HepG2 (cell line): ENCODE results near the gene MOB4.

Experiments
- CBFB ChIP-seq: sonication (generic); formaldehyde crosslinking; IDR thresholded peaks from 2 replicates; pipeline ENCODE4 v1.4.0; 2020; ENCODE audit warnings: missing genetic modification reagents
- CEBPB ChIP-seq: IDR thresholded peaks from 2 replicates; pipeline ENCODE4 v1.6.1; 2011; ENCODE audit warnings: low read depth, low read length, improper control_type of control experiment, borderline replicate concordance
- CREB1 ChIP-seq, 2 experiments: fragments of 450-650 bp in 1 of 2; IDR thresholded peaks; 2 replicates each; pipeline ENCODE4 v1.6.1; 2016 to 2017; ENCODE audit warnings: control low read depth in 1 of 2, mild to moderate bottlenecking in 1 of 2, missing compliant biosample characterization in 1 of 2, missing genetic modification characterization in 1 of 2
- HMGXB4 ChIP-seq, 2 experiments: sonication (generic) in 1 of 2; formaldehyde crosslinking in 1 of 2; IDR thresholded peaks; 2 replicates each; pipeline versions ENCODE4 v1.4.0 to v1.6.1; 2018 to 2020; ENCODE audit warnings: missing genetic modification reagents in 2 of 2, borderline replicate concordance in 1 of 2, low read depth in 1 of 2, mild to moderate bottlenecking in 1 of 2, missing biosample characterization in 1 of 2
- XRCC5 ChIP-seq: fragments of 200-400 bp; formaldehyde crosslinking; optimal IDR thresholded peaks from 2 replicates; pipeline ENCODE3; 2017; ENCODE audit warnings: mild to moderate bottlenecking, low read length
- ZNF431 ChIP-seq: sonication (generic); formaldehyde crosslinking; IDR thresholded peaks from 2 replicates; pipeline ENCODE4 v1.9.0; 2022; ENCODE audit warnings: missing genetic modification reagents, low read depth, mild to moderate bottlenecking, borderline replicate concordance
- TF ChIP-seq, protein P1 (sequence below): sonication (generic); formaldehyde crosslinking; IDR thresholded peaks from 2 replicates; pipeline ENCODE4 v1.4.0; 2020; ENCODE audit warnings: missing genetic modification reagents, borderline replicate concordance
- TF ChIP-seq, protein P2 (sequence below): sonication (generic); formaldehyde crosslinking; IDR thresholded peaks from 2 replicates; pipeline ENCODE4 v1.8.1; 2023; ENCODE audit warnings: mild to moderate bottlenecking, missing genetic modification reagents

GRCh38 chr2:197498937-197499593, 16.8 kb upstream of the MOB4 start:
- TF ChIP-seq, protein P1, sequence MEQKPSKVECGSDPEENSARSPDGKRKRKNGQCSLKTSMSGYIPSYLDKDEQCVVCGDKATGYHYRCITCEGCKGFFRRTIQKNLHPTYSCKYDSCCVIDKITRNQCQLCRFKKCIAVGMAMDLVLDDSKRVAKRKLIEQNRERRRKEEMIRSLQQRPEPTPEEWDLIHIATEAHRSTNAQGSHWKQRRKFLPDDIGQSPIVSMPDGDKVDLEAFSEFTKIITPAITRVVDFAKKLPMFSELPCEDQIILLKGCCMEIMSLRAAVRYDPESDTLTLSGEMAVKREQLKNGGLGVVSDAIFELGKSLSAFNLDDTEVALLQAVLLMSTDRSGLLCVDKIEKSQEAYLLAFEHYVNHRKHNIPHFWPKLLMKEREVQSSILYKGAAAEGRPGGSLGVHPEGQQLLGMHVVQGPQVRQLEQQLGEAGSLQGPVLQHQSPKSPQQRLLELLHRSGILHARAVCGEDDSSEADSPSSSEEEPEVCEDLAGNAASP: no peak
- TF ChIP-seq, protein P2, sequence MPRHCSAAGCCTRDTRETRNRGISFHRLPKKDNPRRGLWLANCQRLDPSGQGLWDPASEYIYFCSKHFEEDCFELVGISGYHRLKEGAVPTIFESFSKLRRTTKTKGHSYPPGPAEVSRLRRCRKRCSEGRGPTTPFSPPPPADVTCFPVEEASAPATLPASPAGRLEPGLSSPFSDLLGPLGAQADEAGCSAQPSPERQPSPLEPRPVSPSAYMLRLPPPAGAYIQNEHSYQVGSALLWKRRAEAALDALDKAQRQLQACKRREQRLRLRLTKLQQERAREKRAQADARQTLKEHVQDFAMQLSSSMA (CRISPR knock-in tag): no peak
- TF ChIP-seq HMGXB4 (CRISPR knock-in tag; IDR thresholded peaks at IDR 0.05; ENCODE audit: borderline replicate concordance in 1 of 2, low read depth in 1 of 2): no peak
- TF ChIP-seq XRCC5: no peak
- no peak for TF ChIP-seq CBFB (CRISPR knock-in tag)
- no peak for TF ChIP-seq CEBPB
- no peak for TF ChIP-seq CREB1 (IDR thresholded peaks at IDR 0.05)
- no peak for TF ChIP-seq CREB1 (CRISPR knock-in tag; IDR thresholded peaks at IDR 0.05)
- no peak for TF ChIP-seq ZNF431 (CRISPR knock-in tag)
